GM12878 (cell line): ENCODE data around the gene ADCY7. TPM values are rescaled to one million over a fixed set of nuclear protein-coding genes. Genes with fewer than 3 reads are reported as not detected.

Experiments used
- BCL11A ChIP-seq: IDR thresholded peaks from 2 replicates; pipeline ENCODE4 v1.6.1; 2011; ENCODE audit warnings: low read depth, low read length
- BRCA1 ChIP-seq: IDR thresholded peaks from 2 replicates; pipeline ENCODE4 v1.6.1; 2011; ENCODE audit warnings: low read depth, low read length, improper control_type of control experiment
- CEBPZ ChIP-seq: fragments of 150-350 bp; IDR thresholded peaks from 2 replicates; pipeline ENCODE4 v1.6.1; 2016; ENCODE audit warnings: low read depth, low read length
- ESRRA ChIP-seq: IDR thresholded peaks from 2 replicates; pipeline ENCODE4 v1.6.1; 2012; ENCODE audit warnings: mild to moderate bottlenecking, low read length, improper control_type of control experiment
- ETV6 ChIP-seq, 2 experiments: fragments of 450-650 bp in 1 of 2; IDR thresholded peaks in 1 of 2; conservative IDR thresholded peaks in 1 of 2; 2 replicates each; pipeline ENCODE4 v1.6.1; 2014; ENCODE audit warnings: antibody characterized with exemption in 1 of 2, borderline replicate concordance in 1 of 2, low read depth in 1 of 2, mild to moderate bottlenecking in 1 of 2, moderate library complexity in 1 of 2
- FOXM1 ChIP-seq: IDR thresholded peaks from 2 replicates; pipeline ENCODE4 v1.6.1; 2012; ENCODE audit warnings: low read depth, mild to moderate bottlenecking, inconsistent platforms, low read length, moderate library complexity
- HCFC1 ChIP-seq: fragments of 150-350 bp; IDR thresholded peaks from 2 replicates; pipeline ENCODE4 v1.6.1; 2014; ENCODE audit warnings: low read length
- HDAC6 ChIP-seq: fragments of 200-600 bp; sonication (generic); IDR thresholded peaks from one replicate; pipeline ENCODE4 v1.8.0; 2017; ENCODE audit warnings: antibody characterized with exemption; ENCODE audit not compliant: unreplicated experiment
- IKZF1 ChIP-seq: fragments of 450-650 bp; conservative IDR thresholded peaks from 2 replicates; pipeline ENCODE4 v1.6.1; 2017; ENCODE audit warnings: antibody characterized with exemption, mild to moderate bottlenecking
- IKZF2 ChIP-seq, 2 experiments: fragments of 450-650 bp; IDR thresholded peaks; 2 replicates each; pipeline ENCODE4 v1.6.1; 2017; ENCODE audit warnings: mild to moderate bottlenecking in 2 of 2, moderate library complexity in 2 of 2
- JUNB ChIP-seq: IDR thresholded peaks from 2 replicates; pipeline ENCODE4 v1.6.1; 2016; ENCODE audit warnings: antibody characterized with exemption, mild to moderate bottlenecking
- JUND ChIP-seq: IDR thresholded peaks from 2 replicates; pipeline ENCODE4 v1.6.1; 2012; ENCODE audit warnings: low read depth, mild to moderate bottlenecking, low read length, improper control_type of control experiment, moderate library complexity
- KLF5 ChIP-seq: fragments of 450-650 bp; IDR thresholded peaks from 2 replicates; pipeline ENCODE4 v1.6.1; 2014; ENCODE audit warnings: mild to moderate bottlenecking; ENCODE audit not compliant: partially characterized antibody
- MEF2A ChIP-seq: IDR thresholded peaks from 2 replicates; pipeline ENCODE4 v1.6.1; 2011; ENCODE audit warnings: low read depth, mild to moderate bottlenecking, low read length, moderate library complexity; ENCODE audit not compliant: insufficient read depth
- MLLT1 ChIP-seq: fragments of 450-650 bp; IDR thresholded peaks from 2 replicates; pipeline ENCODE4 v1.6.1; 2016; ENCODE audit warnings: mild to moderate bottlenecking
- MTA2 ChIP-seq: fragments of 450-650 bp; IDR thresholded peaks from 2 replicates; pipeline ENCODE4 v1.6.1; 2016; ENCODE audit warnings: low read depth, mild to moderate bottlenecking, moderate library complexity
- PAX8 ChIP-seq: fragments of 450-650 bp; IDR thresholded peaks from 2 replicates; pipeline ENCODE4 v1.6.1; 2017; ENCODE audit warnings: mild to moderate bottlenecking, moderate library complexity
- POU2F2 ChIP-seq: IDR thresholded peaks from 3 replicates; pipeline ENCODE4 v1.6.1; 2011; ENCODE audit warnings: low read depth, mild to moderate bottlenecking, low read length, borderline replicate concordance
- RB1 ChIP-seq: fragments of 450-650 bp; formaldehyde crosslinking; IDR thresholded peaks from 2 replicates; pipeline ENCODE4 v1.6.1; 2017; ENCODE audit warnings: mild to moderate bottlenecking, borderline replicate concordance
- SMARCA5 ChIP-seq: fragments of 450-650 bp; IDR thresholded peaks from 2 replicates; pipeline ENCODE4 v1.6.1; 2017; ENCODE audit warnings: mild to moderate bottlenecking
- SREBF1 ChIP-seq: IDR thresholded peaks from 2 replicates; pipeline ENCODE4 v1.6.1; 2012; ENCODE audit warnings: mild to moderate bottlenecking, low read length
- USF2 ChIP-seq: IDR thresholded peaks from 2 replicates; pipeline ENCODE4 v1.6.1; 2011; ENCODE audit warnings: low read depth, low read length, improper control_type of control experiment, borderline replicate concordance
- ZBTB33 ChIP-seq: fragments of 450-650 bp; IDR thresholded peaks from 2 replicates; pipeline ENCODE4 v1.6.1; 2017; ENCODE audit warnings: mild to moderate bottlenecking
- ZNF24 ChIP-seq: fragments of 450-650 bp; IDR thresholded peaks from 2 replicates; pipeline ENCODE4 v1.6.1; 2017; ENCODE audit warnings: antibody characterized with exemption, mild to moderate bottlenecking
- polyA plus RNA-seq, 11 experiments: library from polyadenylated mRNA; depleted of rRNA in 4 of 11; unstranded in 6 of 11; stranded (reverse) in 5 of 11; fragments of >200 nt; fragmentation: Nextera tagmentation in 4 of 11; fragmentation: Illumina TruSeq in 1 of 11; extraction: Ambion mirVana in 4 of 11; extraction: Trizol in 1 of 11; gene quantifications; 1 replicate in 1 of 11; 2 replicates in 10 of 11; pipeline versions ENCODE4 v1.2.1 to v1.2.3, GENCODE V29; 2011 to 2016; ENCODE audit warnings: inconsistent platforms in 2 of 11, missing spikeins in 2 of 11, low read depth in 1 of 11
- total RNA-seq, 4 experiments: library from RNA; depleted of rRNA in 3 of 4; stranded (reverse); fragments of >200 nt in 3 of 4; fragmentation: Illumina TruSeq in 1 of 4; extraction: Trizol in 1 of 4; gene quantifications; 2 replicates each; pipeline versions ENCODE4 v1.2.1 to v1.2.3, GENCODE V29; 2013 to 2021

The ADCY7 gene
- total and polyA plus RNA-seq, 10 of the 15 experiments (the other 5 are each of a cell fraction or from before 2014, with no cell fraction given): 1.2 to 87.9 (median 24.4) TPM

- 0 out of 4 replicates have a peak, but pooled peaks of 1 of the 2 experiments have one; percentile 31 for TF ChIP-seq IKZF2 (IDR thresholded peaks at IDR 0.05)
- no peak for TF ChIP-seq JUNB
- TF ChIP-seq SMARCA5: no peak; the same call in 1 of the 2 replicates
- TF ChIP-seq CEBPZ: no peak
- no peak for TF ChIP-seq ZBTB33
- TF ChIP-seq KLF5: no peak
- no peak for TF ChIP-seq MEF2A
- no peak for TF ChIP-seq ESRRA
- TF ChIP-seq BRCA1: no peak
- TF ChIP-seq MTA2: no peak
- TF ChIP-seq RB1: no peak
- no peak for TF ChIP-seq BCL11A
- TF ChIP-seq HCFC1: no peak
- no peak for TF ChIP-seq SREBF1
- TF ChIP-seq ETV6 (conservative IDR thresholded peaks at IDR 0.05 in 1 of 2, IDR thresholded peaks at IDR 0.05 in 1 of 2; ENCODE audit: borderline replicate concordance in 1 of 2, low read depth in 1 of 2): no peak
- no peak for TF ChIP-seq ZNF24
- TF ChIP-seq PAX8: no peak
- TF ChIP-seq IKZF1: peak; percentile 55
- TF ChIP-seq FOXM1: no peak
- no peak for TF ChIP-seq USF2
- no peak for TF ChIP-seq JUND
- no peak for TF ChIP-seq POU2F2
- no peak for TF ChIP-seq HDAC6
- TF ChIP-seq MLLT1: no peak
These were observed 20.7 kb upstream of the ADCY7 start (continued) for GRCh38 chr16:50245417-50246298.
